K562 (cell line): Measurements from ENCODE around the gene WIPF3. TPM values are rescaled to one million over a fixed set of nuclear protein-coding genes. Genes with fewer than 3 reads are reported as not detected.

Source experiments
- ATAC-seq: fragments of 200-7000 bp; cut with Tn5 transposase; 3 replicates; pipeline ENCODE4 v1.9.1; 2020; ENCODE audit warnings: moderate library complexity
- BruUV-seq: library from RNA; stranded (reverse); fragments of 400-500 nt; replicated peaks from 2 replicates; lab custom pipeline; 2021; lab: Mats Ljungman, UMichigan
- CTCF ChIA-PET: fragments of 300-600 bp; formaldehyde crosslinking; extraction: SDS; loops from one replicate; lab custom pipeline; 2021; ENCODE audit warnings: low intra/inter-chr PET ratio; lab: Yijun Ruan, JAX
- POLR2A ChIA-PET: fragments of 300-600, 350-650 bp; sonication (Branson Sonifier 250); formaldehyde crosslinking; extraction: SDS; loops from one replicate; lab custom pipeline; 2021; ENCODE audit warnings: antibody characterized with exemption, inconsistent platforms; lab: Yijun Ruan, JAX
- DNase-seq, 4 experiments: peaks; one replicate each; pipeline versions ENCODE4 v3.0.0 to v3.0.0-alpha.2; 2011 to 2018; ENCODE audit warnings: low spot score in 3 of 4, mixed read lengths in 3 of 4; ENCODE audit errors: extremely low read depth in 1 of 4
- FAIRE-seq: peaks from 2 replicates; lab custom pipeline; 2011; peaks lifted over from hg19 to GRCh38; lab: Jason Lieb, UNC
- H2AFZ ChIP-seq: 2 replicates; pipeline ENCODE4 v1.6.0; 2011; ENCODE audit warnings: low read depth, low read length, control low read depth, inconsistent platforms
- H3K27ac ChIP-seq: fragments of 200-600 bp; 3 replicates; pipeline ENCODE4 v1.8.0; 2011; ENCODE audit warnings: low read depth, mild to moderate bottlenecking, control low read depth, inconsistent platforms, low read length, moderate library complexity, mixed read lengths; ENCODE audit errors: extremely low read depth
- H3K27me3 ChIP-seq, 2 experiments: fragments of 300-600 bp in 1 of 2; 2 replicates in 1 of 2; 3 replicates in 1 of 2; pipeline versions ENCODE4 v1.6.0 to v1.8.0; 2011; ENCODE audit warnings: inconsistent platforms in 2 of 2, low read length in 2 of 2, mild to moderate bottlenecking in 1 of 2, mixed read lengths in 1 of 2, moderate library complexity in 1 of 2; ENCODE audit not compliant: control insufficient read depth in 2 of 2, insufficient read depth in 2 of 2
- H3K36me3 ChIP-seq: fragments of 300-600 bp; 3 replicates; pipeline ENCODE4 v1.8.0; 2011; ENCODE audit warnings: mild to moderate bottlenecking, low read length, inconsistent platforms; ENCODE audit not compliant: control insufficient read depth, insufficient read depth
- H3K4me1 ChIP-seq, 2 experiments: fragments of 200-600 bp in 1 of 2; replicated peaks in 1 of 2; 2 replicates in 1 of 2; 3 replicates in 1 of 2; pipeline versions ENCODE4 v1.5.1 to v1.8.0; 2011; ENCODE audit warnings: inconsistent platforms in 2 of 2, low read length in 2 of 2, mild to moderate bottlenecking in 1 of 2, mixed read lengths in 1 of 2, moderate library complexity in 1 of 2; ENCODE audit not compliant: control insufficient read depth in 2 of 2, insufficient read depth in 2 of 2
- H3K4me2 ChIP-seq: 2 replicates; pipeline ENCODE4 v1.6.1; 2011; ENCODE audit warnings: low read length, control low read depth, inconsistent platforms, mixed read lengths; ENCODE audit not compliant: insufficient read depth
- H3K4me3 ChIP-seq: fragments of 200-600 bp; sonication (generic), shearing (Covaris generic); 2 replicates; pipeline ENCODE4 v1.5.1; 2016; ENCODE audit warnings: control low read depth, inconsistent platforms
- H3K79me2 ChIP-seq: fragments of 200-600 bp; 3 replicates; pipeline ENCODE4 v1.8.0; 2011; ENCODE audit warnings: low read length, inconsistent platforms; ENCODE audit not compliant: control insufficient read depth, insufficient read depth
- H3K9ac ChIP-seq, 2 experiments: 2 replicates each; pipeline versions ENCODE4 v1.6.0 to v1.6.1; 2011; ENCODE audit warnings: low read depth in 2 of 2, low read length in 2 of 2, control low read depth in 1 of 2, inconsistent platforms in 1 of 2, mild to moderate bottlenecking in 1 of 2, mixed read lengths in 1 of 2; ENCODE audit not compliant: insufficient read depth in 1 of 2
- H3K9me1 ChIP-seq: one replicate; pipeline ENCODE4 v1.6.0; 2011; ENCODE audit warnings: inconsistent platforms, mild to moderate bottlenecking, low read length, moderate library complexity; ENCODE audit not compliant: control insufficient read depth, insufficient read depth
- H3K9me3 ChIP-seq: replicated peaks from 2 replicates; pipeline ENCODE4 v1.5.1; 2011; ENCODE audit warnings: low read depth, low read length, inconsistent platforms; ENCODE audit not compliant: control insufficient read depth, insufficient read depth
- H4K20me1 ChIP-seq: replicated peaks from 2 replicates; pipeline ENCODE4 v1.6.1; 2011; ENCODE audit warnings: low read length, inconsistent platforms, mixed read lengths; ENCODE audit not compliant: control insufficient read depth, insufficient read depth
- ARHGAP35 ChIP-seq: fragments of 450-650 bp; IDR thresholded peaks from 2 replicates; pipeline ENCODE4 v1.6.1; 2018; ENCODE audit not compliant: partially characterized antibody
- BACH1 ChIP-seq: fragments of 200-800 bp; sonication (Bioruptor generic); IDR thresholded peaks from 2 replicates; pipeline ENCODE4 v1.6.1; 2016; ENCODE audit warnings: missing genetic modification characterization, missing compliant biosample characterization
- C11orf30 ChIP-seq: fragments of 450-650 bp; IDR thresholded peaks from 2 replicates; pipeline ENCODE4 v1.6.1; 2016; ENCODE audit warnings: low read depth, mild to moderate bottlenecking
- CAMTA2 ChIP-seq: fragments of 250-450 bp; sonication (Bioruptor Pico); conservative IDR thresholded peaks from 2 replicates; pipeline ENCODE4 v1.5.1; 2022
- CXXC5 ChIP-seq: fragments of 250-450 bp; sonication (Bioruptor Pico); IDR thresholded peaks from 2 replicates; pipeline ENCODE4 v1.8.0; 2022; ENCODE audit warnings: inconsistent platforms, mild to moderate bottlenecking, moderate library complexity
- ESRRA ChIP-seq: fragments of 450-650 bp; IDR thresholded peaks from 2 replicates; pipeline ENCODE4 v1.6.1; 2014; ENCODE audit warnings: low read depth, mild to moderate bottlenecking, moderate library complexity, borderline replicate concordance
- ETS2 ChIP-seq: IDR thresholded peaks from 2 replicates; pipeline ENCODE4 v1.6.1; 2016; ENCODE audit warnings: borderline replicate concordance, missing genetic modification characterization, mild to moderate bottlenecking, moderate library complexity, missing compliant biosample characterization; ENCODE audit not compliant: poor library complexity, severe bottlenecking
- FOXJ2 ChIP-seq: fragments of 200-800 bp; sonication (Bioruptor generic); IDR thresholded peaks from 2 replicates; pipeline ENCODE4 v1.6.1; 2016; ENCODE audit warnings: missing genetic modification characterization, missing compliant biosample characterization
- ILK ChIP-seq: fragments of 450-650 bp; IDR thresholded peaks from 2 replicates; pipeline ENCODE4 v1.6.1; 2016; ENCODE audit warnings: missing genetic modification characterization, low read depth, mild to moderate bottlenecking, missing compliant biosample characterization, moderate library complexity, borderline replicate concordance
- MTA1 ChIP-seq: fragments of 450-650 bp; IDR thresholded peaks from 2 replicates; pipeline ENCODE4 v1.6.1; 2017; ENCODE audit warnings: borderline replicate concordance
- POU5F1 ChIP-seq: fragments of 150-350 bp; IDR thresholded peaks from 2 replicates; pipeline ENCODE4 v1.6.1; 2014; ENCODE audit warnings: borderline replicate concordance, low read length, low read depth, mild to moderate bottlenecking; ENCODE audit not compliant: partially characterized antibody
- SMARCE1 ChIP-seq: fragments of 450-650 bp; IDR thresholded peaks from 2 replicates; pipeline ENCODE4 v1.7.1; 2016; ENCODE audit warnings: mild to moderate bottlenecking
- XRCC4 ChIP-seq: IDR thresholded peaks from one replicate; pipeline ENCODE4 v1.6.1; 2011; ENCODE audit not compliant: insufficient read depth, insufficient read length; ENCODE audit errors: extremely low read depth
- ZNF311 ChIP-seq: fragments of 250-450 bp; sonication (Bioruptor Pico); IDR thresholded peaks from 2 replicates; pipeline ENCODE4 v1.4.0; 2020; ENCODE audit warnings: mild to moderate bottlenecking, moderate library complexity
- WGBS: fragments of 100-300 bp; shearing (Covaris generic); methylation state at CpG from one replicate; pipeline ENCODE4 v1.1.6; 2016; ENCODE audit warnings: low coverage, mixed read lengths; ENCODE audit not compliant: insufficient coverage; ENCODE audit errors: missing lambda C conversion rate; 5-methylcytosine and 5-hydroxymethylcytosine counted together
- in situ Hi-C: fragments of 300-500 bp; cut with MboI; formaldehyde crosslinking; loops from 4 replicates; pipeline ENCODE4 v1.15.0; 2018; ENCODE audit warnings: inconsistent platforms, mixed read lengths
- intact Hi-C: fragments of 100-400 bp; cut with micrococcal nuclease; formaldehyde crosslinking; loops from 2 replicates; pipeline ENCODE4 v1.14.2; 2022
- polyA plus RNA-seq, 8 experiments: library from polyadenylated mRNA; depleted of rRNA in 4 of 8; stranded (reverse) in 5 of 8; unstranded in 3 of 8; fragments of >200 nt; fragmentation: Nextera tagmentation in 2 of 8; fragmentation: Illumina TruSeq in 1 of 8; extraction: Ambion mirVana in 2 of 8; extraction: Trizol in 1 of 8; gene quantifications; 2 replicates each; pipeline versions ENCODE4 v1.2.1 to v1.2.3, GENCODE V29; 2011 to 2014; ENCODE audit warnings: inconsistent platforms in 1 of 8, missing spikeins in 1 of 8
- total RNA-seq, 7 experiments: library from RNA; depleted of rRNA in 6 of 7; stranded (reverse); fragments of >200 nt in 6 of 7; fragmentation: Illumina TruSeq in 2 of 7; extraction: Trizol in 2 of 7; gene quantifications; 2 replicates each; pipeline versions ENCODE4 v1.2.1 to v1.2.3, GENCODE V29; 2011 to 2021; ENCODE audit warnings: low replicate concordance in 1 of 7

WIPF3 gene
- total and polyA plus RNA-seq, 9 of the 15 experiments (the other 6 are each of a cell fraction or from before 2014, with no cell fraction given): 0.18 to 3.2 (median 1.7) TPM

DNA sequence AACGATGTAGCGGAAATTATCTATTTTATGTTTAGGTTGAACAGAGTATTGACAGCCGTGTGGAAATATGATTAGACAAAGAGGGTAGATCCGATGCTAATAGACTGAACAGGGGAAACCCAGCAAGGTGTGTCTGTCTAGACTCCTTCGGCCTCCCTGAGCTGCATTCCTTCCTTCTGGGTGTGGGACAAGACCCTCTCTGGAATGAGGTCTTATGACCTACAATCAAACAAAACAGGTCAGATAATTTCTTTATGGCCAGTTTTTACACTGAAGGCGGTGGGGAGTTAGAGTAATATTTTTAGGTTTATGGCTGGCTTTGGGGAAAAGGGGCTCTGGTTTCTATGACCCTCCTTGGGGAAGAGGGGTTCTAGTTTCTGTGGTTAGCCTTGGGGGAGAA lies 41.2 kb downstream of the WIPF3 start:
- Histone ChIP-seq H3K36me3 (no peaks in the 10 kb centered on the region), H3K4me3 (no peak overlapping the region), H3K9me3 (no peaks in the 10 kb centered on the region), H3K4me1 (peaks cover 7% of the 10 kb centered on the region in 2 experiments; a peak in 4 of 5 replicates), H3K27me3 (peaks cover 2 to 5% of the 10 kb centered on the region in 2 experiments; a peak in 3 of 5 replicates), H3K9me1 (no peaks in the 10 kb centered on the region), H3K27ac (no peak overlapping the region), H2AFZ (no peak overlapping the region), H3K4me2 (no peak overlapping the region), H4K20me1 (peaks cover 4% of the 10 kb centered on the region; the same call in 1 of the 2 replicates), H3K9ac (no peak overlapping the region), H3K79me2 (no peaks in the 10 kb centered on the region)
- WGBS: 48% methylated on average over 6 of the region's 6 CpGs
- no peak for ATAC-seq
- ChIA-PET POLR2A (interaction anchor here (1.0 kb wide), 1 partner anchor 46 kb away, joined by 4 read pairs; no protein-coding TSS in a partner anchor), CTCF (no interaction called here)
- no peak for FAIRE-seq
- no peak for TF ChIP-seq BACH1 (tag)
- 0 out of 2 replicates have a peak, but pooled peaks have one; percentile 7 for TF ChIP-seq ESRRA
- intact Hi-C loops (no loop called here), in situ Hi-C loops (no loop called here)
- DNase-seq: no peak
- BruUV-seq: no TSS peak

DNA sequence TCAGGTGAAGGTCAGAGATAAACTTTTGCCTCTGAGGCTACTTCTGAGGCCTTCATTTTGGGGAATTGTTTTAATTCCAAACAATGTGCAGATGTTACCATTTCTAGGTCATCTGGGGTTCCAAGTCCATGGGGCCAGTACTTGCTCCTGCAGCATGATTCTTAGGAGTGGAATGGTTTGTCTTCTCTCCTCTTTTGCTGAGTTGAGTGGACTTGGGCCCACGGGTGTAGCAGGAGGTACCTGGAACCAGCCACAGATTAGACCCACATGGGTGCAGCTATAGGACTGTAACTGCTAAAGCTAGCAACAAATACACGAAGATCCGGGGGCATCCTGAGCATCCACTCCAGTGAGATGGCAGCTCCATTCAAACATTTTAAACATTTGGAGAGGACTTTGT lies 41.6 kb downstream of the WIPF3 start:
- Histone ChIP-seq H3K9me3 (no peaks in the 10 kb centered on the region), H3K4me2 (no peak overlapping the region), H3K27me3 (peaks cover 2 to 5% of the 10 kb centered on the region in 2 experiments; a peak in 3 of 5 replicates), H3K4me1 (peaks cover 3 to 4% of the 10 kb centered on the region in 2 experiments; a peak in 4 of 5 replicates), H2AFZ (no peak overlapping the region), H3K27ac (no peak overlapping the region), H3K4me3 (no peak overlapping the region), H3K9ac (no peak overlapping the region), H3K36me3 (no peaks in the 10 kb centered on the region), H3K9me1 (no peaks in the 10 kb centered on the region)
- intact Hi-C loops: no loop called here
- POLR2A ChIA-PET: no interaction called here
- no peak for DNase-seq
- no peak for ATAC-seq
- TF ChIP-seq ARHGAP35 (no peak), POU5F1 (no peak), ILK (no peak), SMARCE1 (no peak), MTA1 (no peak), CAMTA2 (CRISPR knock-in tag) (no peak), FOXJ2 (tag) (no peak), XRCC4 (no peak), ZNF311 (CRISPR knock-in tag) (no peak), CXXC5 (CRISPR knock-in tag) (no peak), C11orf30 (no peak), ETS2 (tag) (no peak)
- TF ChIP-seq, all 486 proteins: peak for 0
- BruUV-seq: no TSS peak
- Histone ChIP-seq H3K79me2 (no peaks in the 10 kb centered on the region), H4K20me1 (peaks cover 4% of the 10 kb centered on the region; the same call in 1 of the 2 replicates)
- FAIRE-seq: no peak
- in situ Hi-C loops: no loop called here
- CTCF ChIA-PET: no interaction called here
- WGBS: 19% methylated on average over 3 of the region's 3 CpGs
